Heart right ventricle (tissue), 16 donors: ENCODE results near the gene BSND. TPM values are rescaled to one million over a fixed set of nuclear protein-coding genes. Genes with fewer than 3 reads are reported as not detected.

Experiments used
- ATAC-seq, 8 donors: fragments of 200-7000 bp; cut with Tn5 transposase; one replicate each; pipeline ENCODE4 v1.9.1; 2020; ENCODE audit warnings: mild to moderate bottlenecking in 8 of 8, moderate library complexity in 8 of 8, moderate number of reproducible peaks in 1 of 8
- DNase-seq, 2 donors: peaks; one replicate each; pipeline ENCODE4 v3.0.0-alpha.2; 2020
- H3K27ac ChIP-seq, 10 donors: fragments of 200-600 bp; sonication (generic) in 2 of 10; one replicate each; pipeline versions ENCODE4 v1.5.0 to v1.8.0; 2020 to 2022; ENCODE audit warnings: mild to moderate bottlenecking in 3 of 10
- H3K27me3 ChIP-seq, 7 donors: fragments of 200-600 bp; one replicate each; pipeline ENCODE4 v1.8.0; 2021 to 2022; ENCODE audit warnings: mild to moderate bottlenecking in 2 of 7
- H3K36me3 ChIP-seq, 9 donors: fragments of 200-600 bp; sonication (generic) in 1 of 9; one replicate each; pipeline versions ENCODE4 v1.5.0 to v1.8.0; 2020 to 2022; ENCODE audit warnings: mild to moderate bottlenecking in 2 of 9
- H3K4me1 ChIP-seq, 9 donors: fragments of 200-600 bp; sonication (generic) in 1 of 9; one replicate each; pipeline versions ENCODE4 v1.5.0 to v1.8.0; 2020 to 2022; ENCODE audit warnings: mild to moderate bottlenecking in 4 of 9
- H3K4me3 ChIP-seq, 10 donors: fragments of 200-600 bp; sonication (generic) in 2 of 10; one replicate each; pipeline versions ENCODE4 v1.5.0 to v1.8.0; 2020 to 2022; ENCODE audit warnings: mild to moderate bottlenecking in 7 of 10, moderate library complexity in 2 of 10
- H3K9me3 ChIP-seq, 11 donors: fragments of 200-600 bp in 10 of 11; sonication (generic) in 2 of 11; one replicate each; pipeline versions ENCODE4 v1.5.0 to v1.8.0; 2013 to 2022; ENCODE audit warnings: mild to moderate bottlenecking in 2 of 11, control low read depth in 1 of 11, moderate library complexity in 1 of 11
- WGBS, 2 donors: extraction: QIAGEN DNeasy Blood & Tissue Kit; methylation state at CpG; one replicate each; pipeline ENCODE4 v1.1.7; 2013; ENCODE audit warnings: inconsistent platforms in 1 of 2; 5-methylcytosine and 5-hydroxymethylcytosine counted together
- intact Hi-C, 10 donors: fragments of 100-400 bp; cut with DNase I; formaldehyde crosslinking; loops; one replicate each; pipeline versions ENCODE4 v1.11.1 to v1.14.2; 2022
- polyA plus RNA-seq, 2 donors: library from polyadenylated mRNA; stranded (reverse); fragments of 200-250 nt; gene quantifications; one replicate each; pipeline ENCODE4 v1.2.3, GENCODE V29; 2013
- total RNA-seq, 10 donors: library from RNA; stranded (reverse); fragmentation: NEBNext Ultra II Directional in 3 of 10; extraction: Animal tissue kit (Norgen Biotek cat#: 25700) in 3 of 10; gene quantifications; one replicate each; pipeline versions ENCODE4 v1.2.1 to v1.2.4, GENCODE V29; 2021 to 2023
- TF ChIP-seq, protein P1 (sequence below), 9 donors: fragments of 200-600 bp; sonication (generic) in 2 of 9; IDR thresholded peaks; one replicate each; pipeline versions ENCODE4 v1.5.0 to v1.8.0; 2021 to 2022; ENCODE audit warnings: antibody characterized with exemption in 9 of 9, mild to moderate bottlenecking in 5 of 9, moderate library complexity in 1 of 9
- donor health status: Arrhythmogenic right ventricular cardiomyopathy.
- donor health status: ischemic (EF 13 %, LVEDD 7.1; RV severe dilation, severe dysfunction).
- donor health status: healthy with polysubstance abuse.
- donor health status: DM: no; HTN: yes; CAD: no.
- donor health status: DM: no; HTN: no; CAD: no.
- donor health status: ischemic (EF 25% LVEDD 6.9; RV normal size, moderate dysfunction).
- donor health status: ischemic (EF 25% LVEDD 5.7; RV mildly dilated, moderate dysfunction).
- donor health status: healthy.
- donor health status: DM: yes; HTN: yes; CAD: no.
- donor health status: Ischemic cardiomyopathy.
- donor health status: ischemic (EF 35%, LVEDD 5.7; RV mildly dilated, moderate dysfunction).
- donor health status: nonischemic (EF 11% LVEDD 7.7; RV severe dilation, severe dysfunction).
- donor health status: DM: yes; HTN: yes; CAD: no.
- donor health status: PGD.
- donor health status: ischemic (EF 29% LVEDD 5.4; RV normal size, mild dysfunction).
- donor health status: nonischemic (EF 23%, LVEDD 6.1; RV moderate dilation, normal function).

BSND gene
- total and polyA plus RNA-seq, 12 donors, result not detected

DNA sequence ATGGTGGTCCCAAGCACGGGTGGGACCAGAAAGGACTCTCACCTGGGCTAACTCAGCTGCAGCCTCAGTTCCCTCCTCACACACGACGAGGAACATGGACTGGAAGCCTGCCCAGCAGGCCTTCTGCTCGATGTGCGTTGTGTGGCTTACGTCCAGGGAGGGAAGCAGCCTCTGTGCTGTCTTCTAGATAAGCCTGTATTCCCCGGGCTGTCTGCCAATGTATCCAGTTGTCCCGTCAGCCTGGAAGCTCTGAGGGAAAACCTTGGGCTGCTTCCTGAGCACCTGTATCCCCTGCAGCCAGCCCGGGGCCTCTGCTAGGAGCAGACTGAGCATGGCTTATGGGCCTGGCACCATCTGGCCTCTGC lies 51.2 kb downstream of the BSND start:
- intact Hi-C loops, result no loop called here
- no peak overlapping the region for H3K4me3 ChIP-seq
- WGBS, 2 donors, result 11 to 13% methylated on average over 9 of the region's 9 CpGs
- no peaks in the 10 kb centered on the region for H3K9me3 ChIP-seq
- no peaks in the 10 kb centered on the region for H3K36me3 ChIP-seq
- H3K4me1 ChIP-seq, result peaks cover 0 to 40% (median 13%) of the 10 kb centered on the region in 9 donors
- ATAC-seq, result peak in 7 of 8 donors; percentile 4 to 69 (median 42)
- DNase-seq, result peak in 1 of 2 donors; percentile 58
- H3K27me3 ChIP-seq, result no peaks in the 10 kb centered on the region
- H3K27ac ChIP-seq, result no peak overlapping the region
- TF ChIP-seq, protein P1, sequence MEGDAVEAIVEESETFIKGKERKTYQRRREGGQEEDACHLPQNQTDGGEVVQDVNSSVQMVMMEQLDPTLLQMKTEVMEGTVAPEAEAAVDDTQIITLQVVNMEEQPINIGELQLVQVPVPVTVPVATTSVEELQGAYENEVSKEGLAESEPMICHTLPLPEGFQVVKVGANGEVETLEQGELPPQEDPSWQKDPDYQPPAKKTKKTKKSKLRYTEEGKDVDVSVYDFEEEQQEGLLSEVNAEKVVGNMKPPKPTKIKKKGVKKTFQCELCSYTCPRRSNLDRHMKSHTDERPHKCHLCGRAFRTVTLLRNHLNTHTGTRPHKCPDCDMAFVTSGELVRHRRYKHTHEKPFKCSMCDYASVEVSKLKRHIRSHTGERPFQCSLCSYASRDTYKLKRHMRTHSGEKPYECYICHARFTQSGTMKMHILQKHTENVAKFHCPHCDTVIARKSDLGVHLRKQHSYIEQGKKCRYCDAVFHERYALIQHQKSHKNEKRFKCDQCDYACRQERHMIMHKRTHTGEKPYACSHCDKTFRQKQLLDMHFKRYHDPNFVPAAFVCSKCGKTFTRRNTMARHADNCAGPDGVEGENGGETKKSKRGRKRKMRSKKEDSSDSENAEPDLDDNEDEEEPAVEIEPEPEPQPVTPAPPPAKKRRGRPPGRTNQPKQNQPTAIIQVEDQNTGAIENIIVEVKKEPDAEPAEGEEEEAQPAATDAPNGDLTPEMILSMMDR (IDR thresholded peaks at IDR 0.05), result no peak

DNA sequence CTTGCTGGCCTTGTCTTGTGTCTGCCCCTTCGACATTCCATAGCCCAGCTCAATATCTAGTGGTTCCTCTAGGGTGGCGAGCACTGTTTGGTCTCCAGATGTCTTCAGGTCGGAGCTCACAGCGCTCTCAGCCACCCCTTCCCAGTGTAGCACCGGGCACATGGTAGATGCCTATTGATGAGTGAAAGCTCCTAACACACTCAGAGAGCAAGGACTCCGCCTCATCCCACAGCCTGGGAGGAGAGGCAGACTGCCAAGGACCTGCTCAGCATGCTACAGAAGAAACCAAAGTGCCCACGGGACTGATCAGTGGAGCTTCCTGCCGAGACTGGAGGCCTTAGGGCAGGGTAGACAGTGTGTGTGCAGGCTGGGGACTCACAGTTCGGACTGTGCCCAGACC lies 51.5 kb downstream of the BSND start:
- Histone ChIP-seq H3K4me1 (peaks cover 0 to 40% (median 13%) of the 10 kb centered on the region in 9 donors), H3K27ac (no peak overlapping the region), H3K9me3 (no peaks in the 10 kb centered on the region), H3K36me3 (no peaks in the 10 kb centered on the region), H3K27me3 (no peaks in the 10 kb centered on the region), H3K4me3 (no peak overlapping the region)
- ATAC-seq (peak in 4 of 8 donors; percentile 16 to 24 (median 17)), DNase-seq (no peak)
- WGBS, 2 donors, result 52 to 58% methylated on average over 9 of the region's 9 CpGs
- intact Hi-C loops, result no loop called here
- TF ChIP-seq, protein P1 (IDR thresholded peaks at IDR 0.05), result no peak

DNA sequence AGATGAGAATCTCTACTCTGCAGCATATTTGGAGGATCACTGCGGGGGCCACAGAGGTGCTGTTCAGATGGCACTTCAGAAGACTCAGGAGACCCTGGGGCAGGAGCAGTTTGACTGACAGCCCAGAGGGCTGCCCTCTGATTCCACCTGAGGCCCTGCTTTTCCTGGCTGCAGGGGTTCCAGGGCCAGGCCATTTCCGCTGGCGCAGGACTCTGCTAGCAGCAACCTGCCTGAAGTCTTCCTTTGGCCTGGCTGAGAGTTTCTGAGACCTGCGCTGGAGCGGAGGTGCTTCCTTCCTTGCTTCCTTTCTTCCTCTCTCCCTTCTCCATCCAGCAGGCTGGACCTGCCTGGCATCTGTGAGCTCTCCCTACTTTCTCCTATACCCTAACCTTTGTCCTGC lies 52.4 kb downstream of the BSND start:
- H3K4me1 ChIP-seq, result peaks cover 0 to 40% (median 13%) of the 10 kb centered on the region in 9 donors
- no peaks in the 10 kb centered on the region for H3K9me3 ChIP-seq
- H3K27ac ChIP-seq, result no peak overlapping the region
- TF ChIP-seq, protein P1 (IDR thresholded peaks at IDR 0.05), result no peak
- 74 to 81% methylated on average over 5 of the region's 5 CpGs for WGBS, 2 donors
- intact Hi-C loops, result no loop called here
- ATAC-seq (no peak), DNase-seq (no peak)
- H3K27me3 ChIP-seq, result no peaks in the 10 kb centered on the region
- H3K4me3 ChIP-seq, result no peak overlapping the region
- no peaks in the 10 kb centered on the region for H3K36me3 ChIP-seq

DNA sequence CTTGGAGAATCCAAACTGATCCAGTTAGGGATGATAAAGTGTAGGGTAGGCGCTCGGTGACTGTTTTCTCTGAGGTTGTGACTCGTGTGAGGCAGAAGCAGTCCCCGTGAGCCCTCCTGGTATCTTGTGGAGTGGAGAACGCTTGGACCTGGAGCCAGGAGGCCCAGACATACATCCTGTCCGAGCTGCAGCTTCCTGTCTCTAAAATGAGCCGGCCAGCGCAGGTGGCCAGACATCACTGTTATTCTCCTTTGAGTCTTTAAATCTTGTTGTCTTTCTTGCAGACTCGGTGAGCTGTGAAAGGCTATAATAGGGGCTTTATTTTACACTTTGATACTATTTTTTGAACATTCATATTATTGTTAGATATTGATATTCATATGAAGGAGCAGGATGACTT lies 52.9 kb downstream of the BSND start:
- WGBS, 2 donors, result 53 to 73% methylated on average over 9 of the region's 9 CpGs
- H3K27ac ChIP-seq, result no peak overlapping the region
- TF ChIP-seq, protein P1 (IDR thresholded peaks at IDR 0.05), result no peak
- ATAC-seq, result no peak
- no peak for DNase-seq
- peaks cover 0 to 40% (median 13%) of the 10 kb centered on the region in 9 donors for H3K4me1 ChIP-seq
- H3K27me3 ChIP-seq, result no peaks in the 10 kb centered on the region
- no peaks in the 10 kb centered on the region for H3K9me3 ChIP-seq
- H3K4me3 ChIP-seq, result no peak overlapping the region
- intact Hi-C loops, result no loop called here
- H3K36me3 ChIP-seq, result no peaks in the 10 kb centered on the region
